NCI-H345 (cell line): Measurements from ENCODE around the gene ARHGAP44.
A peak's percentile ranks its signal among the peaks of the same experiment; 100 is the strongest.

Source experiments
- DNase-seq: peaks from one replicate; lab custom pipeline; 2025; lab: John Stamatoyannopoulos, UW

Gene ARHGAP44

GRCh38 chr17:13025687-13026086 is 236.4 kb downstream of the ARHGAP44 start:
- no peak for DNase-seq

DNA sequence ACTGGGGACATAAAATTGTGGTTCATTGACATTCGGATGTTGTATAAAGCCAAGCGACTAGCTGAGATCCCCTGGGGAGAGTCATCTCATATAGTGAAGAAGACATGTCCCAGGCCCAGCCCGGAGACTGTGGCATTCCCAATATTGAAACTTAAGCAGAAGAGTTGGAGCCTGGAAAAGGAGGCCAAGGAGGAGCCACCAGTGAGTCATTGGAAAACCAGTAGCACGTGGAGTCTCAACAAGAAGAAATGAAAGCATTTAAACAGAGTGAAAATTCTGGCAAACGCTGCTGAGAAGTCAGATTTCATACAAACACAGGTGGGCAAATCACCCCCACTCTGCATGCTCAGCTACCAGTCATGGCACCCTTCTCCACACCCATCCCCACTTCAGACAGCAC is 237.9 kb downstream of the ARHGAP44 start:
- DNase-seq = no peak

DNA sequence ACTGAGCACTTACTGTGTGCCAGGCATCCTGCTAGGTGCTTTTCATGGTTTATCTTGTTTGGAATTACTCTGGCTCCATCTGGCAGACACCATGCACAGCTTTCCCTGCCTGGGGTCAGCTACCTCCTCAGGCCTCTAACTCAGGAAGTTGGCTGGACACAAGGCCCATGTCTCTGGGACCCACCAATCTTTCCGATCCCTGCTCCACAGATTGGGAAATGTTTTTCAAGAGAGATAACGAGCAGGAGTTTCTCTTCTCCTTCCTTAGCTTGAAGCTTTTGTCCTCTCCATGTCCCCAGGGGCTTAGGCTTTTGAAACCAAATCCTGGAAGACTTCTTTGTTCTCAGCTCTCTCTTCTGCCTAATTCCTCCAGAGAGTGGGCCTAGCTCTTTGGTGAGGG is 240.0 kb downstream of the ARHGAP44 start:
- DNase-seq = no peak

- DNase-seq = no peak
Observed at GRCh38 chr17:13030056-13030455, 240.8 kb downstream of the ARHGAP44 start.

GRCh38 chr17:13030459-13031300 is 241.4 kb downstream of the ARHGAP44 start:
- no peak for DNase-seq

DNA sequence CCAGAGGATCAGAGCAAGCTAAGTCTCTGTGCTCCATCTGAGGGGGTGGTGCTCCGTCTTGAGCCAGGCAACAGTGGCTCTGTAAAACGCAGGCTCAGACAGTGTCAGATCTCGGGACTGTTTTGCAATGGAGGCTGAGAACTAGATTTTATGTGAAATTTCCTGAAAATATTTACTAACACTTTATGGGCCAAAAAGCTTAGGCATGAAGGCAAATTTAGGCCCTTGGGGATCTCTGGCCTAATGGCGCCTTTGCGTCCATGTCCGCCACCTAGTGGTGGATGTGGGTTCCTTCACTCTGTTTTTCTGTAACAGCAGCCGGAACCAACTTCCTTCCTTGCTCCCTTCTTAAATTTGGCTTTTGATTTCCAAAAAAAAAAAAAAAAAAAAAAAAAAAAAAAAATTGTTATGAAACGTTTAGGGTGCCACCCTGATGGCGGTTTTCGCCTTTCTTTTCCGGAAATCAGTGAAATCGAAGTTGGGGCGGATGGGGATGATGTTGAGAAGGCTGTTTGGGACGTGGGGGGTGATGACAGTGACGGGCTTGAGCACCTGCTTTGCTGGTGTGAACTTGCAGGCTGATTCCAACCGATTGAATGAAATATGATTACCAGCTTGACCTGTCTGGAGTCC is 242.5 kb downstream of the ARHGAP44 start:
- peak; percentile 6 for DNase-seq

GRCh38 chr17:13035420-13035819 is 246.1 kb downstream of the ARHGAP44 start:
- DNase-seq = no peak

DNA sequence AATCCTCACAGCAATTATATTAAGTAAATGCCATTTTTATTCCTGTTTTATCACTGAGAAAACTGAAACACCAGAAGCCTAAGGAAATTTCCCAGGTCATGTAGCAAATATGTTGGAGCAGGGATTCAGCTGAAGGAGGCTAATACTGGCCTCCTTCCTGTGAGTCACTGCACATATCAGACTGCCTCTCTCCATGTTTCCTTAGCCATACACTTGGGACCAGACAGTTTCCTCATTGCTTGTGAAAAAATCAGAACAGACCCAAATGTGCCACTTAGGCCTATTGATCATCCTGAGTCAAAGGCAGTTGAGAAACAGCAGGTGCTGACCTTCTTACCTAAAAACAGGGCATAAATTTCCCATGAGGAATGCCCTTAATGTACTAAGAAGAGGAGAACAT is 247.5 kb downstream of the ARHGAP44 start:
- DNase-seq = no peak

- no peak for DNase-seq
Observed at GRCh38 chr17:13038931-13039665, 249.8 kb downstream of the ARHGAP44 start.
